ENCODE measurements around the gene SPEG. TPM values are rescaled to one million over a fixed set of nuclear protein-coding genes. Genes with fewer than 3 reads are reported as not detected.
A peak's percentile ranks its signal among the peaks of the same experiment; 100 is the strongest.

SPEG gene
- total RNA-seq, 1 donor from 2014 or later: 71.2 TPM

DNA sequence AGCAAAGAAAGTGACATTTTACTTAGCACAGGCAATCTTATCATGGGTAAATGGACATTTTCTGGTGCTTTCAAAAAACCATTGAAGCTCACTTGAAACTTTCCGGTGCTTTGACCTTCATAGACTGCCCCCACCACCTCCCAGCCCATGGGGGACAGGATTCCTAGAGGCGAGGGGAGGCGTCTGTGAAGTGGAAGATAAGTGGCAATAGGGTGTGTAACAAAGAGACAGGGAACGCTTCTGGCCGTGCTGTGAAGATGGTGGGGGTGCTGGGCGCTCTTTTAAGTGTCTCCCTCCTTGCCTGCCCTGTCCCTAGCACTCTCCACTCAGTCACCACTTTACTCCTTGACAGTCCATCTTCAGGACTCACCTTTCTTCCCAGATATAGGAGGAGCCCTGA is 40.6 kb downstream of the SPEG start:
- Histone ChIP-seq H3K9ac (ENCODE audit: low read length) (no peak overlapping the region), H2AFZ (ENCODE audit: low read depth, low read length) (no peak overlapping the region), H3K4me2 (ENCODE audit: low read length) (no peak overlapping the region), H3K27ac (ENCODE audit: low read depth, low read length) (no peak overlapping the region), H4K20me1 (ENCODE audit: insufficient read depth, low read length) (no peaks in the 10 kb centered on the region), H3K9me3 (ENCODE audit: insufficient read depth, low read depth, low read length) (no peaks in the 10 kb centered on the region), H3K36me3 (ENCODE audit: insufficient read depth, low read length) (peaks cover 2% of the 10 kb centered on the region), H3K4me1 (ENCODE audit: insufficient read depth, low read length) (peaks cover 5% of the 10 kb centered on the region), H3K79me2 (ENCODE audit: insufficient read depth, low read length) (no peaks in the 10 kb centered on the region), H3K27me3 (ENCODE audit: insufficient read depth, low read length) (no peaks in the 10 kb centered on the region), H3K4me3 (ENCODE audit: insufficient read depth, low read depth, low read length) (no peak overlapping the region)
- Mint-ChIP-seq H3K4me1 (ENCODE audit: low read depth, unreplicated experiment) (peaks cover 7% of the 10 kb centered on the region), H3K9me3 (ENCODE audit: unreplicated experiment) (no peaks in the 10 kb centered on the region), H3K36me3 (ENCODE audit: low read depth, unreplicated experiment) (peaks cover 30% of the 10 kb centered on the region), H3K4me3 (ENCODE audit: unreplicated experiment) (no peak overlapping the region), H3K27ac (ENCODE audit: unreplicated experiment) (peak overlapping the region; percentile 58), H3K27me3 (ENCODE audit: low read depth, unreplicated experiment) (peaks cover 13% of the 10 kb centered on the region)
- DNase-seq (ENCODE audit: low read depth) (no peak), FAIRE-seq (no peak)
- TF ChIP-seq, protein P1, sequence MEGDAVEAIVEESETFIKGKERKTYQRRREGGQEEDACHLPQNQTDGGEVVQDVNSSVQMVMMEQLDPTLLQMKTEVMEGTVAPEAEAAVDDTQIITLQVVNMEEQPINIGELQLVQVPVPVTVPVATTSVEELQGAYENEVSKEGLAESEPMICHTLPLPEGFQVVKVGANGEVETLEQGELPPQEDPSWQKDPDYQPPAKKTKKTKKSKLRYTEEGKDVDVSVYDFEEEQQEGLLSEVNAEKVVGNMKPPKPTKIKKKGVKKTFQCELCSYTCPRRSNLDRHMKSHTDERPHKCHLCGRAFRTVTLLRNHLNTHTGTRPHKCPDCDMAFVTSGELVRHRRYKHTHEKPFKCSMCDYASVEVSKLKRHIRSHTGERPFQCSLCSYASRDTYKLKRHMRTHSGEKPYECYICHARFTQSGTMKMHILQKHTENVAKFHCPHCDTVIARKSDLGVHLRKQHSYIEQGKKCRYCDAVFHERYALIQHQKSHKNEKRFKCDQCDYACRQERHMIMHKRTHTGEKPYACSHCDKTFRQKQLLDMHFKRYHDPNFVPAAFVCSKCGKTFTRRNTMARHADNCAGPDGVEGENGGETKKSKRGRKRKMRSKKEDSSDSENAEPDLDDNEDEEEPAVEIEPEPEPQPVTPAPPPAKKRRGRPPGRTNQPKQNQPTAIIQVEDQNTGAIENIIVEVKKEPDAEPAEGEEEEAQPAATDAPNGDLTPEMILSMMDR (IDR thresholded peaks at IDR 0.05; ENCODE audit: insufficient read depth, low read depth, low read length): no peak
- no peak for TF ChIP-seq EZH2 (IDR thresholded peaks at IDR 0.05; ENCODE audit: insufficient read depth, low read length)

DNA sequence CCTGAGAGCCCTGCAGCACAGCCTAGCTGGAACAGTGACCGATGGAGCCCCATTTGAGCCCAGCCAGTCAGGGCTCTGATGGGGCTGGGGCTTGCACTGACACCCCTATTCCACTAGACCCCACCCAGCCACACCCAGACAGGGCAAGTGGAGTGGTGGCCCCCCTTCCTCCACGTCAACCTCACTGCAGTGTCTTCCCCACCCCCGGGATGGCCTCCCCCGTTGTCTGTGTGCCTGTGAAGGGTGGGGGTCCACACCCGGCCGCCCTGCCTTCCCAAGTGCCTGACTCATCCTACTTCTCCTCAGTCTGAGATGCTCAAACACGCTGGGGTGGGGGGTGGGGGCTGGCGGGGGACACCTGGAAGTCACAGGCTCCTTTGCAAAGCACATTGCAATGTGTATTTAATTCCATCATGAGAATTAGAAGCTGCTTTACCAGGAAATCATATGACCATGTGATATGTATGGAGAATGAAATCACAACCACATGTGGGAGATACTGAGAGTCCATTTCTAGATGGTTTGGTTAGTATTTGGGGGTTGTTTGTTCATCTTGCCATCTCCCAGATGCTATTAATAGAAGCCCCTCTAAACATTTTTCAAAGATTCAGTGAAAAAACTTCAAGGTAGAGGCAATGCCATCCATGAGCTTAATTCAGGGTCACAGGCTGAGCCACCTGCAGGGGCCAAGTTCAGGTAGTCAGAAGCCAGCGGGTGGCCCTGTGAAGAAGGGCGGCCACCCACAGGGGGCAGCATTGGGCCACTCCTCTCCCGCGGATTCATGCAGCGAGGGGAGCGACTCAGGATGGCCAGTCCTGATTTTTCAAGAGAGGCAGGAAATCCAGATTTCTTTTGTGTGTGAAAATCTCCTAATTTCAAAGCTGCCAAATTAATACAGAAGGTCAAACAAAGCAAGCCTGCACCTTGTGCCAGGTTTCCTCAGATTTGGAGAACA is 41.3 kb downstream of the SPEG start:
- H3K4me1 Mint-ChIP-seq (ENCODE audit: low read depth, unreplicated experiment): peaks cover 7% of the 10 kb centered on the region
- Histone ChIP-seq H3K27me3 (ENCODE audit: insufficient read depth, low read length) (no peaks in the 10 kb centered on the region), H2AFZ (ENCODE audit: low read depth, low read length) (no peak overlapping the region), H3K4me3 (ENCODE audit: insufficient read depth, low read depth, low read length) (no peak overlapping the region), H3K27ac (ENCODE audit: low read depth, low read length) (no peak overlapping the region), H4K20me1 (ENCODE audit: insufficient read depth, low read length) (no peaks in the 10 kb centered on the region), H3K9me3 (ENCODE audit: insufficient read depth, low read depth, low read length) (no peaks in the 10 kb centered on the region), H3K9ac (ENCODE audit: low read length) (no peak overlapping the region), H3K79me2 (ENCODE audit: insufficient read depth, low read length) (no peaks in the 10 kb centered on the region), H3K36me3 (ENCODE audit: insufficient read depth, low read length) (peaks cover 2% of the 10 kb centered on the region), H3K4me1 (ENCODE audit: insufficient read depth, low read length) (peaks cover 5% of the 10 kb centered on the region), H3K4me2 (ENCODE audit: low read length) (peak overlapping the region; percentile 36)
- H3K36me3 Mint-ChIP-seq (ENCODE audit: low read depth, unreplicated experiment): peaks cover 26% of the 10 kb centered on the region
- no peaks in the 10 kb centered on the region for H3K9me3 Mint-ChIP-seq (ENCODE audit: unreplicated experiment)
- no peak for TF ChIP-seq EZH2 (IDR thresholded peaks at IDR 0.05; ENCODE audit: insufficient read depth, low read length)
- TF ChIP-seq, protein P1 (IDR thresholded peaks at IDR 0.05; ENCODE audit: insufficient read depth, low read depth, low read length): peak; percentile 73
- peaks cover 17% of the 10 kb centered on the region for H3K27me3 Mint-ChIP-seq (ENCODE audit: low read depth, unreplicated experiment)
- peak; percentile 29 for FAIRE-seq
- no peak overlapping the region for H3K27ac Mint-ChIP-seq (ENCODE audit: unreplicated experiment)
- H3K4me3 Mint-ChIP-seq (ENCODE audit: unreplicated experiment): no peak overlapping the region
- peak; percentile 43 for DNase-seq (ENCODE audit: low read depth)
